OCI-M1 (cell line): Measurements from ENCODE around the gene RAB11FIP4.

Source experiments
- DNase-seq: peaks from one replicate; lab custom pipeline; 2025; lab: John Stamatoyannopoulos, UW

RAB11FIP4 gene

GRCh38 chr17:31386542-31387075 is 4.9 kb upstream of the RAB11FIP4 start:
- no peak for DNase-seq

GRCh38 chr17:31387438-31387837 is 4.0 kb upstream of the RAB11FIP4 start:
- DNase-seq, result no peak

DNA sequence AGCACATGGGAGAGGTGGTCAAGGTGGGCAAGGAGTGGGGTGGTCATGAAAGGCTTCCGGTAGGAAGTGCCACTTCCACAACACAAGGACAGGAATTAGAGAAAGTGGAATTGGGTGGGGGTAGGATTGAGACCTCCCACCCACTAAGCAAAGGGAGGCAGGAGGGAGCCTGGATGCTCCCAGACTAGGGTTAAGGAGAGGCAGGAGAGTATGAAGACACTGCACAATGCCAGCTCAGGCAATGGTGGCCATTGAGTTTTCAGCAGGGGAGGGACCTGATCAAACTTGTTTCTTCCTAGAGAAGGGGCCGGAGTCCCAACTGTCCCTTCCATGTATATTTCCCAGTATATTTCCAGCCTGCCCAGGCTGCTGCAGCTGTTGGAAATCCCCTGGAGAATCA is 3.1 kb upstream of the RAB11FIP4 start:
- DNase-seq, result no peak

- peak; percentile 39 for DNase-seq
These were observed 2.5 kb upstream of the RAB11FIP4 start for GRCh38 chr17:31388770-31389656.

- no peak for DNase-seq
These were observed 1.7 kb upstream of the RAB11FIP4 start for GRCh38 chr17:31389657-31390381.

DNA sequence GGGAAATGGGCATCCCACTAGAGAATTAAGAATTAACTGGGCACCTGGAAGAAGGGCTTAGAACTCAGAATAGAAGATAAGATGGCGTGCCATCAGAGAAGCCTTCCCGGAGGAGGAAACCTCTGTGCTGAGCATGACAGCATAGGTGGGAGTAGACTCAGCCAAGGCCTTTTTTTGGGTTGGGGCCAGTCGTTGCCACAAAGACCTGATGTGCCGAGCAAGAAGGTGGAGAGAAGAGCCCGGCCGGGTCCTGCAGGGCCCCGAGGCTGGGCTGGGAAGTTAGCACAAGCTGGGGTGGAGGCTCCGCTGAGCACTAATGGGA is 1.1 kb upstream of the RAB11FIP4 start:
- DNase-seq, result no peak

- DNase-seq, result no peak
These were observed 553 bp upstream of the RAB11FIP4 start for GRCh38 chr17:31390748-31391495.

GRCh38 chr17:31392002-31392855 is 754 bp downstream of the RAB11FIP4 start:
- DNase-seq, result no peak

DNA sequence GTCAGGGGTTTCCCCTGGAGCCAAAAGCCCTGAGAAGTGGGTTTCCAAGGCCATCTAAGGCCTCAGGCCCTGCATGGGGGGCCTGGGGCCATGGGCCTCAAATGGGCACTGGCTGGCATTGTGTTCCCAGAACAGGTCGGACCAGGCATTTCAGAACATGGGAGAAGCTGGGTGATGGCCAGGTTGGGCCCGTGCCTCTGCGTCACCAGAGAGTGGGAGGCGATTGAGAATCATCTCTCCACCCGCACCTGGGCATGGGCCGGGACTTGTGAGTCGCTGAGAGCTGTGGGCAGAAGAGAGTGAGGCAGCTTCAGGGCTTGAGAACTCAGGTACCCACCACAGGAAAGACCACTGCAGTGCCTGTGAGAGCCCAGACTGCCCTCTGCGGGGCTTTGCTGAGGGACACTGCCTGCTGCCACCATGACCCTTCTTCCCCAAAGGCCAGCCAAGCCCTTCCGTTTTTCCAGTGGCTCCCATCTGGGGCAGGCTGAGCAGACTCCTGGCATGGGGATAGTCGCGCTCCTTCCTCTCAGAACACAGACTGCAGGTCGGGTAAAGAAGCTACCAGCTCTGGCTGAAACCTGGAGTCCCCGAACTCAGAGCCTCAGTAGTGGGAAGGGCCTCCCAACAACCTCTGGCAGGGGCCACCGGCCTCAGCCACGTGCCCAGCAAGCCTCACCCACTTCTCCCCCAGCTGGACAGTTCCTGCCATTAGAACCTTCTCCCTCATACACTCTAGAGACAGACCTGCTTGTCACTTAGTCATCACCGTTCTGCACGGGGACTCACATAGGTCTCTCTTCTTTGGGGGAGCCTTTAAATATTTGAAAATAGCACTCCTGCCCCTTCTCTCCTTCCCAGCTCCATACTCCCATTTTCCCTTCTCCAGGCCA is 1.6 kb downstream of the RAB11FIP4 start:
- no peak for DNase-seq

DNA sequence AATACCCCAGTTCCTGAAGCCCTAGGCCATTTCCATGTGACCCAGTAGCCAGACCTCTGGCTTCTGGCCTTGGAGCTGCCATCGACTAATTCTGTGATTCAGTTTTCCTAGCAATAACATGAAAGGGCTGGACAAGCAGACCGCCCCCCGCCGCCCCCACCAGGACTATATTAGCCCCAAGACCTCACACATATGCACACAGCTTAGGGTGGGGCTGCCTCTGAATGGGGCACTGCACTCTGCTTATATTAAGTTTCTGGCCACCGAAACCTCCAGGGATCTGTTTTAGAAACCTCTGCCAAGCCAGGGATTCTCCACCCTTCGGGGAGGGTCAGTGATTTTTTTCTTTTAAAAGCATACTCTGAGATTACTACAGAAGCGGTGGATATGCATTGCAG is 2.3 kb downstream of the RAB11FIP4 start:
- DNase-seq, result no peak

DNA sequence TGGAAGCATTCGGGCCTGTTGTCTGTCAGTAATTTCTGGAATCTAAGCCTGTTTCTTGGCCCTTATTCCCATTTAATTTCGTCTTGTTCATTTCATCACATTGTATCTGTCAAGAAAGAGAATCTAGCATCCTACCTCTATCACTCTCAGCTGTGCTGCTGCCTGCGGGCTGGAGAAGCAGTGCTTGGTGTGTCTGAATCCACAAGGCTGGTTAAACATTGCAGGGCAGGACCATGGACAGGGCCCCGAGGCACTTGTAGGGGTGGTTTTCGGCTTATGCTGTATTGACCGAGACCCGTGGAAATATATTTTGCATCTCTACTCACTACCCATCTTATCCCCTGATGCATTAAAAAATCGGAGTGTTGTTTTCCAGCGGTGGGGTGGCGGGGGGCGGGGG is 3.1 kb downstream of the RAB11FIP4 start:
- DNase-seq, result peak; percentile 59

- DNase-seq, result no peak
These were observed 5.9 kb downstream of the RAB11FIP4 start for GRCh38 chr17:31397256-31397939.

DNA sequence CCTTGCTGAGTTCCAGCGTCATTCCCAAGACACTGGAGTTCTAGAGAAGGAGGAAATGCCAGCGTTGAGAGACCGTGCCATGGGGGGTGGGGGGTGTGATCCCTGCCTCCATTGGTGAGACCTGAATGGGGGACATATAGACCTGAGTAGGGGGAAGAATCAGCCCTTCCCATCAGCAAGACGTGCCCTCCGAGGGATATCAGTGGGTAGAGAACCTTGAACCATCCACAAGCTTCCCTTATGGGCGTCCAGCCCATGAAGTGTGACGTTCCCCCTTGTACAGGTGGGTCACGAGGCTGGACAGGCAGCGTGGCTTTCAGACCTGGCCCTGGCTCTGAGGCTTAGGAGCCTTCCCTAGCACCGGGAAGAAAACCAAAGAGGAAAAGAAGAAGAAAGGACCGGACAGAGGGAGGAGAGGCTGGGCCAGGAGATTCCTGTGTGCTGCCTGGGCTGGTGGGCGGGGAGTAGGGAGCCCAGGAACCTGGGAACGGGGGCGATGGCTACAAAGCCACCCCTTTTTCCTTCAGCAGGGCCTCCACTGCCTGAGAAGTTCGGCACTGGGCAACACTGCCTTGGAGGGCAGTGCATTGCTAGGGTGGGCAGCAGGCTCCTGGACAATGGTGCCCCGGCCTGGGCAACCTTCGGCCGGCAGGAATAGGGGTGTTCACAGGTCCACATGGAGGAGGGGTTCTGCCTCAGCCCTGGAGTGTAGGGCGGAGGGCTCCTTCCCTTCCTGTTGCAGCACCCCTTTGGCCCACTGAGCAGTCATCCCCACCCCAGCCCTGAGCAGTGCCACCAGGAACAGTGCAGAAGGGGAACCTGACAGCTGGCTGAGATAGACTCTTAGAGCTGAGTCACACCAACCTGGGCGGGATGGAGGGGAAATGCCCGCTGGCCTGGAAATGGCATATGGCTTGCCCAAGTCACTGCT is 7.2 kb downstream of the RAB11FIP4 start:
- DNase-seq, result no peak

- DNase-seq, result no peak
These were observed 9.0 kb downstream of the RAB11FIP4 start for GRCh38 chr17:31400481-31400950.

DNA sequence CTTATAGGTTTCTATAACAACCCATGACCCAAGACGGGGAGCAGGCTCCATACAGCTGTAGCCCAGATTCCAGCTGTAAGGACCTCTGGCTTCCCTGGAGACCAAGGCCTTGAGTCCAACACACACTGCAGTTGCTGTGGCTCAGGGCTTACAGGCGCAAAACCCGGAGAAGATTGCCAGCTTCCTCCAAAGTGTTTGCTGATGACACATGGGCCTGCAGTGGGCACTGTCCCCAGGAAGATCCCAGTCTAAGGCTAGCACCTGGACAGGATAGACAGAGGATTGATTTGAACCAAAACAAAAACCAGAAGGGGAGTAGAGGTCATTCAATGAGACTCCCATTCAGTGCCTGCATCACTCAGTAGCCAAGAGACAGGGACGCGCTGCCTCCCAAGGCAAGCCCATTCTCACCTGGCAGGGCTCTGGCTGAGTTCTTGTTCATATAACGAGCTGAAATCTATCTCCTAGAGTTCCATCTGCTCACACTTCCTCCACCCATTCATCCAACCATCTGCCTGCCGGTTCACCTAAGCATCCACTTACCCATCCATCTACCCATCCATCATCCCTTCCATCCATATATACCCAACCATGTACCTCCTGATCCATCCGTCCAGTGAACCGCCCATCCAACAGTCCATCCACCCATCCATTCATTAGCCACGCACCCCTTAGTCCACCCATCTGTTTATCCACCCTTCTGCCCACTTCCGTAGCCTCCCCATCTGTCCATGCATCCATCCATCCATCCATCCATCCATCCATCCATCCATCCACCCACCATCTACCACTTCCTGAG is 10.2 kb downstream of the RAB11FIP4 start:
- DNase-seq, result no peak

GRCh38 chr17:31404028-31404949 is 12.8 kb downstream of the RAB11FIP4 start:
- no peak for DNase-seq
